Muscle of leg (tissue), 11 donors: Measurements from ENCODE around the gene ARHGAP4. TPM values are rescaled to one million over a fixed set of nuclear protein-coding genes. Genes with fewer than 3 reads are reported as not detected.

ENCODE experiments used
- DNase-seq: peaks from one replicate; pipeline ENCODE4 v3.0.0; 2013
- H3K27ac ChIP-seq: one replicate; pipeline ENCODE4 v1.5.1; 2013; ENCODE audit warnings: mild to moderate bottlenecking, low read length, control low read depth
- H3K27me3 ChIP-seq: one replicate; pipeline ENCODE4 v1.6.1; 2013; ENCODE audit warnings: low read length; ENCODE audit not compliant: control insufficient read depth, insufficient read depth
- H3K36me3 ChIP-seq: one replicate; pipeline ENCODE4 v1.6.1; 2013; ENCODE audit warnings: low read length; ENCODE audit not compliant: control insufficient read depth, insufficient read depth
- H3K4me1 ChIP-seq: one replicate; pipeline ENCODE4 v1.6.1; 2013; ENCODE audit warnings: low read length; ENCODE audit not compliant: control insufficient read depth, insufficient read depth
- H3K4me3 ChIP-seq: one replicate; pipeline ENCODE4 v1.5.1; 2013; ENCODE audit warnings: low read length, control low read depth
- H3K9me3 ChIP-seq: replicated peaks from 2 replicates; pipeline ENCODE4 v1.6.1; 2013; ENCODE audit warnings: low read depth, low read length; ENCODE audit not compliant: control insufficient read depth
- WGBS: methylation state at CpG from one replicate; pipeline ENCODE4 v1.1.5; 2013; ENCODE audit warnings: missing lambda C conversion rate; ENCODE audit not compliant: insufficient coverage; 5-methylcytosine and 5-hydroxymethylcytosine counted together
- polyA plus RNA-seq, 8 donors: library from polyadenylated mRNA; unstranded; fragments of 120-200 nt; gene quantifications; one replicate each; pipeline versions ENCODE4 v1.2.1 to v1.2.3, GENCODE V29; 2013; ENCODE audit warnings: inconsistent platforms in 1 of 8, low replicate concordance in 1 of 8; ENCODE audit not compliant: insufficient read length in 8 of 8, insufficient read depth in 1 of 8
- total RNA-seq: library from RNA; stranded (reverse); fragments of 120-200 nt; gene quantifications from one replicate; pipeline ENCODE4 v1.2.4, GENCODE V29; 2013

The ARHGAP4 gene
- total and polyA plus RNA-seq, 9 donors, result 15.1 to 30.8 (median 20.0) TPM

DNA sequence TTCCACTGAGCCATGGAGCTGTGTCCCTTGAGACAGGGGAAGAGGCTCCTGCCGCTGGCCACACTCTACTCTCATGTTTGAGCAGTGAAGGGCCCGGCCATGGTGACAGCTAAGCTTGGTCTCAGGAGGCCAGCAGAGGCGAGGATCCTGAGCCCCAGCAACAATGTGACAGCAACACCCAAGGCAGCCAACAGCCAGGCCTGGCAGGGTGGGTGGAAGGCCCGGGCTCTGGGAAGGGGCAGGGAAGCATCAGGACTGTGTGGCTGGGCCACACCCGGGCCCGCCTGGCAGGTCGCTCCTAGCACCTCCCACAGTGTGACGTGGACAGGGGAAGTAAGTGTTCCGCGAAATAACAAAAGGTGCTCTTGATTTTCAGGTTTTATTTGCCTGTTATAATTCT lies 64.9 kb downstream of the ARHGAP4 start:
- no peaks in the 10 kb centered on the region for H3K36me3 ChIP-seq
- no peaks in the 10 kb centered on the region for H3K4me1 ChIP-seq
- peaks cover 64% of the 10 kb centered on the region for H3K27me3 ChIP-seq
- DNase-seq, result no peak
- 80% methylated on average over 1 of the region's 10 CpGs for WGBS
- H3K4me3 ChIP-seq, result no peak overlapping the region
- H3K9me3 ChIP-seq, result no peaks in the 10 kb centered on the region
- H3K27ac ChIP-seq, result no peak overlapping the region

Other genes starting within 250 kb of the ARHGAP4 start
- 14.6 TPM for gene SLC6A8, start 238.3 kb downstream of the ARHGAP4 start, total RNA-seq
- 10 to 100 TPM; 23.0 to 49.1 (median 32.5) TPM for gene SLC6A8, start 238.3 kb downstream of the ARHGAP4 start, polyA plus RNA-seq
- gene BCAP31, start 201.9 kb downstream of the ARHGAP4 start, total RNA-seq, result 51.8 TPM
- gene BCAP31, start 201.9 kb downstream of the ARHGAP4 start, polyA plus RNA-seq, result 10 to 100 TPM; 73.9 to 90.1 (median 76.9) TPM
- gene ABCD1, start 201.4 kb downstream of the ARHGAP4 start, total RNA-seq, result 7.2 TPM
- gene ABCD1, start 201.4 kb downstream of the ARHGAP4 start, polyA plus RNA-seq, result 10 to 100 TPM in 1 of 8 donors, 1 to 10 TPM in 7; 7.7 to 11.4 (median 9.2) TPM
- 0.89 TPM for gene PLXNB3, start 162.0 kb downstream of the ARHGAP4 start, total RNA-seq
- 1 to 10 TPM; 2.4 to 8.9 (median 4.2) TPM for gene PLXNB3, start 162.0 kb downstream of the ARHGAP4 start, polyA plus RNA-seq
- 195 TPM for gene SRPK3, start 145.2 kb downstream of the ARHGAP4 start, total RNA-seq
- gene SRPK3, start 145.2 kb downstream of the ARHGAP4 start, polyA plus RNA-seq, result 100 to 1,000 TPM; 145 to 273 (median 232) TPM
- gene IDH3G, start 131.9 kb downstream of the ARHGAP4 start, total RNA-seq, result 30.6 TPM
- gene IDH3G, start 131.9 kb downstream of the ARHGAP4 start, polyA plus RNA-seq, result 10 to 100 TPM; 49.7 to 62.4 (median 54.4) TPM
- 188 TPM for gene SSR4, start 131.6 kb downstream of the ARHGAP4 start, total RNA-seq
- gene SSR4, start 131.6 kb downstream of the ARHGAP4 start, polyA plus RNA-seq, result 100 to 1,000 TPM in 7 of 8 donors, 10 to 100 TPM in 1; 95.6 to 148 (median 131) TPM
- 1.6 TPM for gene PDZD4, start 95.7 kb downstream of the ARHGAP4 start, total RNA-seq
- 1 to 10 TPM; 2.1 to 6.3 (median 3.8) TPM for gene PDZD4, start 95.7 kb downstream of the ARHGAP4 start, polyA plus RNA-seq
- gene L1CAM, start 40.1 kb downstream of the ARHGAP4 start, total RNA-seq, result 0.84 TPM
- 10 to 100 TPM in 1 of 8 donors, 1 to 10 TPM in 7; 1.6 to 12.0 (median 3.7) TPM for gene L1CAM, start 40.1 kb downstream of the ARHGAP4 start, polyA plus RNA-seq
- gene AVPR2, start 21.6 kb downstream of the ARHGAP4 start, total RNA-seq, result 0.84 TPM
- 1 to 10 TPM in 2 of 8 donors, under 1 TPM in 6; 0.49 to 1.2 (median 0.79) TPM for gene AVPR2, start 21.6 kb downstream of the ARHGAP4 start, polyA plus RNA-seq
- 42.8 TPM for gene NAA10, start 8.8 kb upstream of the ARHGAP4 start, total RNA-seq
- gene NAA10, start 8.8 kb upstream of the ARHGAP4 start, polyA plus RNA-seq, result 10 to 100 TPM; 62.6 to 77.5 (median 65.7) TPM
- 3.1 TPM for gene RENBP, start 18.4 kb upstream of the ARHGAP4 start, total RNA-seq
- gene RENBP, start 18.4 kb upstream of the ARHGAP4 start, polyA plus RNA-seq, result 1 to 10 TPM; 3.2 to 7.2 (median 4.4) TPM
- 12.8 TPM for gene HCFC1, start 45.6 kb upstream of the ARHGAP4 start, total RNA-seq
- 10 to 100 TPM; 25.7 to 47.1 (median 34.7) TPM for gene HCFC1, start 45.6 kb upstream of the ARHGAP4 start, polyA plus RNA-seq
- gene TMEM187, start 46.5 kb upstream of the ARHGAP4 start, total RNA-seq, result 5.2 TPM
- 1 to 10 TPM; 3.3 to 6.8 (median 5.9) TPM for gene TMEM187, start 46.5 kb upstream of the ARHGAP4 start, polyA plus RNA-seq
- gene IRAK1, start 93.6 kb upstream of the ARHGAP4 start, total RNA-seq, result 20.7 TPM
- 10 to 100 TPM; 52.0 to 62.8 (median 54.9) TPM for gene IRAK1, start 93.6 kb upstream of the ARHGAP4 start, polyA plus RNA-seq
- 18.6 TPM for gene MECP2, start 171.5 kb upstream of the ARHGAP4 start, total RNA-seq
- 10 to 100 TPM; 17.5 to 24.0 (median 20.9) TPM for gene MECP2, start 171.5 kb upstream of the ARHGAP4 start, polyA plus RNA-seq
- not detected for gene OPN1LW, start 218.0 kb upstream of the ARHGAP4 start, total RNA-seq
- not detected for gene OPN1LW, start 218.0 kb upstream of the ARHGAP4 start, polyA plus RNA-seq